ENCODE results near the gene CCDC112. TPM values are rescaled to one million over a fixed set of nuclear protein-coding genes. Genes with fewer than 3 reads are reported as not detected.

Gene CCDC112
- total RNA-seq, 1 experiment from 2014 or later, result 13.0 TPM

GRCh38 chr5:115319007-115319406 lies 22.6 kb upstream of the CCDC112 start:
- Mint-ChIP-seq H3K36me3 (ENCODE audit: insufficient read depth in 1 of 3, low read depth in 3 of 3) (peaks cover 0 to 9% (median 0%) of the 10 kb centered on the region in 3 experiments; a peak in 3 of 7 replicates), H3K9me3 (peaks cover 8 to 9% of the 10 kb centered on the region in 2 experiments; a peak in 4 of 5 replicates), H3K27ac (no peak overlapping the region), H3K4me1 (peaks cover 15 to 16% of the 10 kb centered on the region in 2 experiments), H3K27me3 (ENCODE audit: low read depth) (no peaks in the 10 kb centered on the region), H3K4me3 (no peak overlapping the region)
- H2BK20ac ChIP-seq (ENCODE audit: low read depth, low read length, poor library complexity, severe bottlenecking), result no peak overlapping the region
- TF ChIP-seq CTCF (conservative IDR thresholded peaks at IDR 0.05), result no peak
- no peaks in the 10 kb centered on the region for H3K4me1 ChIP-seq (ENCODE audit: insufficient read depth, low read length)
- H3K18ac ChIP-seq (ENCODE audit: insufficient read length, low read depth, low read length), result no peak overlapping the region
- no peaks in the 10 kb centered on the region for H3K27me3 ChIP-seq (ENCODE audit: insufficient read depth, low read length)
- H2BK5ac ChIP-seq (ENCODE audit: insufficient read length, low read length), result no peak overlapping the region
- no peaks in the 10 kb centered on the region for H3K23me2 ChIP-seq (ENCODE audit: insufficient read length, low read depth, low read length, poor library complexity, severe bottlenecking)
- no peak overlapping the region for H3T11ph ChIP-seq (ENCODE audit: low read length)
- no peak overlapping the region for H2AFZ ChIP-seq (ENCODE audit: low read length)
- no peak for DNase-seq
- no peak overlapping the region for H3K23ac ChIP-seq (ENCODE audit: insufficient read length, low read depth, low read length)
- H3K27ac ChIP-seq (ENCODE audit: insufficient read length, low read depth, low read length), result no peak overlapping the region
- no peak overlapping the region for H3K56ac ChIP-seq (ENCODE audit: insufficient read length, low read depth, low read length)
- H3K79me1 ChIP-seq (ENCODE audit: insufficient read depth, low read depth, low read length, poor library complexity, severe bottlenecking), result no peaks in the 10 kb centered on the region
- H3K79me2 ChIP-seq (ENCODE audit: insufficient read depth, low read length), result no peaks in the 10 kb centered on the region
- no peak overlapping the region for H2BK120ac ChIP-seq (ENCODE audit: low read depth, low read length, poor library complexity, severe bottlenecking)
- no peak overlapping the region for H4K91ac ChIP-seq (ENCODE audit: insufficient read length, low read depth, low read length)
- H2BK15ac ChIP-seq (ENCODE audit: low read depth, low read length), result no peak overlapping the region
- no peak overlapping the region for H3K9ac ChIP-seq (ENCODE audit: extremely low read depth, insufficient read length, low read length)
- no peak overlapping the region for H2BK12ac ChIP-seq (ENCODE audit: insufficient read length, low read depth, low read length)
- WGBS (ENCODE audit: extremely low coverage, insufficient read length, low lambda C conversion rate), result no CpG with 5 or more reads among the region's 1 CpG
- H4K8ac ChIP-seq (replicated peaks; ENCODE audit: insufficient read length, low read depth, low read length), result no peak overlapping the region
- no peaks in the 10 kb centered on the region for H4K20me1 ChIP-seq (ENCODE audit: control insufficient read depth, insufficient read depth, insufficient read length)
- H3K9me3 ChIP-seq (ENCODE audit: control insufficient read depth, low read depth, low read length), result no peaks in the 10 kb centered on the region
- no peak overlapping the region for H3K14ac ChIP-seq (ENCODE audit: insufficient read depth, low read length)
- H4K5ac ChIP-seq (ENCODE audit: insufficient read length, low read depth, low read length), result no peak overlapping the region
- H3K4me2 ChIP-seq (ENCODE audit: insufficient read depth, insufficient read length, low read length), result no peak overlapping the region
- no peak overlapping the region for H3K4ac ChIP-seq (ENCODE audit: low read depth, low read length)
- H2AK5ac ChIP-seq (ENCODE audit: insufficient read length, low read length), result no peak overlapping the region

All from H9 (cell line).